GM21515 (cell line): ENCODE measurements around the gene NFAT5.

Source experiments
- ATAC-seq: cut with Tn5 transposase; IDR thresholded peaks from one replicate; pipeline ENCODE4 v1.9.1; 2021; ENCODE audit not compliant: unreplicated experiment

The NFAT5 gene

GRCh38 chr16:69701866-69702265 lies 136.1 kb downstream of the NFAT5 start:
- ATAC-seq, result no peak

GRCh38 chr16:69703638-69704037 lies 137.9 kb downstream of the NFAT5 start:
- no peak for ATAC-seq

GRCh38 chr16:69706256-69706974 lies 140.6 kb downstream of the NFAT5 start:
- no peak for ATAC-seq

- ATAC-seq, result no peak
These were observed 141.2 kb downstream of the NFAT5 start for GRCh38 chr16:69706975-69707340.

- ATAC-seq, result no peak
These were observed 142.3 kb downstream of the NFAT5 start for GRCh38 chr16:69707920-69708683.

GRCh38 chr16:69709456-69710084 lies 143.8 kb downstream of the NFAT5 start:
- ATAC-seq, result no peak

GRCh38 chr16:69711115-69711740 lies 145.5 kb downstream of the NFAT5 start:
- ATAC-seq, result no peak

- no peak for ATAC-seq
These were observed 146.5 kb downstream of the NFAT5 start for GRCh38 chr16:69712277-69712676.

GRCh38 chr16:69712914-69713581 lies 147.3 kb downstream of the NFAT5 start:
- no peak for ATAC-seq

GRCh38 chr16:69717066-69717465 lies 151.3 kb downstream of the NFAT5 start:
- ATAC-seq, result no peak

GRCh38 chr16:69718111-69718764 lies 152.5 kb downstream of the NFAT5 start:
- ATAC-seq, result no peak

GRCh38 chr16:69720822-69721430 lies 155.2 kb downstream of the NFAT5 start:
- ATAC-seq, result no peak

- ATAC-seq, result no peak
These were observed 155.7 kb downstream of the NFAT5 start for GRCh38 chr16:69721441-69721957.

GRCh38 chr16:69724414-69724873 lies 158.7 kb downstream of the NFAT5 start:
- no peak for ATAC-seq

- no peak for ATAC-seq
These were observed 159.3 kb downstream of the NFAT5 start for GRCh38 chr16:69724981-69725479.

GRCh38 chr16:69725480-69726312 lies 159.9 kb downstream of the NFAT5 start:
- no peak for ATAC-seq

- ATAC-seq, result peak; percentile 99
These were observed 160.7 kb downstream of the NFAT5 start, which contains the start of gene NQO1 for GRCh38 chr16:69726313-69727060. Gene NQO1, minus strand, starts transcription at chr16:69726560. Its CDS starts 121 bp downstream, at chr16:69726439.

GRCh38 chr16:69727916-69728270 lies 162.1 kb downstream of the NFAT5 start:
- no peak for ATAC-seq
